HG03039 (cell line): ENCODE data around the gene FBP2.
"Not testable (repeated sequence)": the region's sequence is repeated elsewhere in the genome, so short reads cannot be mapped to it uniquely, and the experiment has no call there.

ENCODE experiments used
- ATAC-seq: cut with Tn5 transposase; IDR thresholded peaks from one replicate; pipeline ENCODE4 v1.9.1; 2021; ENCODE audit warnings: mild to moderate bottlenecking, moderate library complexity; ENCODE audit not compliant: unreplicated experiment

Gene FBP2

GRCh38 chr9:94564279-94564678 is 29.3 kb downstream of the FBP2 start:
- not testable (repeated sequence) for ATAC-seq

- no peak for ATAC-seq
Observed at GRCh38 chr9:94563548-94563947, 30.1 kb downstream of the FBP2 start.

GRCh38 chr9:94560237-94560636 is 33.4 kb downstream of the FBP2 start:
- no peak for ATAC-seq

- no peak for ATAC-seq
Observed at GRCh38 chr9:94557376-94557775, 36.2 kb downstream of the FBP2 start.

GRCh38 chr9:94554439-94555331 is 38.9 kb downstream of the FBP2 start, which contains the start of gene PCAT7:
Gene PCAT7 (plus strand): TSS chr9:94555083.
- ATAC-seq: no peak

GRCh38 chr9:94554078-94554438 is 39.6 kb downstream of the FBP2 start:
- ATAC-seq: no peak

- no peak for ATAC-seq
Observed at GRCh38 chr9:94553029-94553938, 40.3 kb downstream of the FBP2 start.

GRCh38 chr9:94545940-94546339 is 47.7 kb downstream of the FBP2 start:
- no peak for ATAC-seq

- not testable (repeated sequence) for ATAC-seq
Observed at GRCh38 chr9:94544335-94544734, 49.3 kb downstream of the FBP2 start.

GRCh38 chr9:94538908-94539307 is 54.7 kb downstream of the FBP2 start:
- ATAC-seq: no peak

GRCh38 chr9:94534901-94535300 is 58.7 kb downstream of the FBP2 start:
- ATAC-seq: no peak

GRCh38 chr9:94533601-94534000 is 60.0 kb downstream of the FBP2 start:
- no peak for ATAC-seq

- ATAC-seq: no peak
Observed at GRCh38 chr9:94533155-94533554, 60.5 kb downstream of the FBP2 start.

GRCh38 chr9:94528886-94529285 is 64.7 kb downstream of the FBP2 start:
- no peak for ATAC-seq

GRCh38 chr9:94526951-94527350 is 66.7 kb downstream of the FBP2 start:
- no peak for ATAC-seq

GRCh38 chr9:94526271-94526670 is 67.4 kb downstream of the FBP2 start:
- ATAC-seq: no peak

- ATAC-seq: no peak
Observed at GRCh38 chr9:94525396-94526035, 68.1 kb downstream of the FBP2 start.

- ATAC-seq: no peak
Observed at GRCh38 chr9:94517254-94517653, 76.4 kb downstream of the FBP2 start.

- no peak for ATAC-seq
Observed at GRCh38 chr9:94514722-94515121, 78.9 kb downstream of the FBP2 start.

GRCh38 chr9:94511955-94512265 is 81.7 kb downstream of the FBP2 start:
- no peak for ATAC-seq

- no peak for ATAC-seq
Observed at GRCh38 chr9:94511134-94511954, 82.3 kb downstream of the FBP2 start.
